Adipose tissue (tissue), 3 donors: Measurements from ENCODE around the gene MUC20. TPM values are rescaled to one million over a fixed set of nuclear protein-coding genes. Genes with fewer than 3 reads are reported as not detected.
"Not testable (repeated sequence)": the region's sequence is repeated elsewhere in the genome, so short reads cannot be mapped to it uniquely, and the experiment has no call there.

Experiments
- H3K27ac ChIP-seq: one replicate; pipeline ENCODE4 v1.5.1; 2013; ENCODE audit warnings: low read depth, low read length
- WGBS, 3 donors: extraction: QIAGEN DNeasy Blood & Tissue Kit; methylation state at CpG; one replicate each; pipeline ENCODE4 v1.1.7; 2013; 5-methylcytosine and 5-hydroxymethylcytosine counted together
- polyA plus RNA-seq, 3 donors: library from polyadenylated mRNA; stranded (reverse); fragments of 200-250 nt; gene quantifications; one replicate each; pipeline ENCODE4 v1.2.3, GENCODE V29; 2013
- donor health status: healthy with polysubstance abuse.
- donor health status: Bipolar disorder and iron deficiency.
- donor health status: healthy.

The MUC20 gene, protein sequence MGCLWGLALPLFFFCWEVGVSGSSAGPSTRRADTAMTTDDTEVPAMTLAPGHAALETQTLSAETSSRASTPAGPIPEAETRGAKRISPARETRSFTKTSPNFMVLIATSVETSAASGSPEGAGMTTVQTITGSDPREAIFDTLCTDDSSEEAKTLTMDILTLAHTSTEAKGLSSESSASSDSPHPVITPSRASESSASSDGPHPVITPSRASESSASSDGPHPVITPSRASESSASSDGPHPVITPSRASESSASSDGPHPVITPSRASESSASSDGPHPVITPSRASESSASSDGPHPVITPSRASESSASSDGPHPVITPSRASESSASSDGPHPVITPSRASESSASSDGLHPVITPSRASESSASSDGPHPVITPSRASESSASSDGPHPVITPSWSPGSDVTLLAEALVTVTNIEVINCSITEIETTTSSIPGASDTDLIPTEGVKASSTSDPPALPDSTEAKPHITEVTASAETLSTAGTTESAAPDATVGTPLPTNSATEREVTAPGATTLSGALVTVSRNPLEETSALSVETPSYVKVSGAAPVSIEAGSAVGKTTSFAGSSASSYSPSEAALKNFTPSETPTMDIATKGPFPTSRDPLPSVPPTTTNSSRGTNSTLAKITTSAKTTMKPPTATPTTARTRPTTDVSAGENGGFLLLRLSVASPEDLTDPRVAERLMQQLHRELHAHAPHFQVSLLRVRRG
- 1 to 10 TPM; 2.4 to 3.6 (median 2.8) TPM for polyA plus RNA-seq

- not testable (repeated sequence) for H3K27ac ChIP-seq
- 37 to 77% (median 64%) methylated on average over 11 to 13 of the region's 16 CpGs for WGBS, 3 donors
Measured at GRCh38 chr3:195720831-195721506, at the start of gene MUC20. MUC20 (plus strand) TSS chr3:195720978; CDS start chr3:195721008, 30 bp downstream.

DNA sequence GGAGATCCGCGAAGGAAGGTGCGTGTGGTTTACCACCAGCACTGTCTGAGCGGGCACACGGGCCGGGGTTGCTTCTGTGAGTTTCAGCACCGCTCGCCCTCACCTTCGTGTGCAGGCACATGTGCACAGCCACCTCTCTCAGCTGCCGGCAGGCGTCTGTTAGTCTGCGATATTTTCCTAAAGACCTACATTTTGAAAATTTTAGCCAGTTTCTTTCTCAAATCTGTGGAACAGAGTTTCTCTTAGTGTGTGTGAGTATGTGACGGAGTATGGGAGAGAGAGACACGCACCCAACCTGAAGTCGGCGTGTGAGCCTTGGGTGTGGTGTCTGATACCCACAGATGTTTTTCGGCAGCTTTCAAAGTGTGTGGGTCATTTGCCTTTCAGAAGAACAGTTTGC, 49.5 kb upstream of the MUC20 start:
- not testable (repeated sequence) for H3K27ac ChIP-seq
- WGBS, 3 donors = 91 to 97% (median 97%) methylated on average over 12 to 15 of the region's 17 CpGs

- not testable (repeated sequence) for H3K27ac ChIP-seq
- WGBS, 3 donors = 91 to 94% (median 94%) methylated on average over 7 to 9 of the region's 9 CpGs
Measured at GRCh38 chr3:195673711-195674110, 47.1 kb upstream of the MUC20 start.

DNA sequence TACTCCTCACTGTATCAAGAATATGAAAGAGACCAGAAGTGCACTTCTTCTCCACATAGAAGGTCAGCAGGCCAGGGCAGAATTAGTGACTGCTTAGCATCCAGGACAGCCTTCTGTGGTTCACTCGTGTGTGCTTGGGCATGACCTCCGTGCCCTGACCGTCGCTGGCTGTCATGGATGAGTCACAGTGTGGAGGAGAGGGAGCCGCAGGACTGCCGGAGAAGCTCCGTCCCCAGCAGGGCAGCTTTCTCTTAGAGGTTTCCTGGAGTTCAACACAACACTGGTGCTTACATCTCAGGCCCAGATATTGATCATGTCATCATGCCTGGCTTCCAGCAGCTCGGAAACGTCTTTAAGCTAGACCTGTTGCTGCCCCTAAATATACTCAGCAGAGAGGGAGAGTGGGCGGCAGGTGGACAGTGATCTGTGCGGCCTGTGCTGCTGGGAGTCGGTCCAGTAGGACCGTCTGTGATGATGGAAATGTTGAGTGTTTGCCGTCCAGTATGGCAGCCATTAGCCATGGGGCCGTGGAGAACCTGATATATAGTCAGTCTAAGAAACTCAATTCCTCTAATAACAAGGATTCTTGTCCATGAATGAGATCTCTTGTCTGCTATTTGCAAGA, 42.3 kb upstream of the MUC20 start:
- not testable (repeated sequence) for H3K27ac ChIP-seq
- 88 to 92% (median 88%) methylated on average over 15 of the region's 15 CpGs for WGBS, 3 donors

GRCh38 chr3:195680690-195681089, 40.1 kb upstream of the MUC20 start:
- WGBS, 3 donors = 82 to 89% (median 88%) methylated on average over 7 to 8 of the region's 10 CpGs
- not testable (repeated sequence) for H3K27ac ChIP-seq

DNA sequence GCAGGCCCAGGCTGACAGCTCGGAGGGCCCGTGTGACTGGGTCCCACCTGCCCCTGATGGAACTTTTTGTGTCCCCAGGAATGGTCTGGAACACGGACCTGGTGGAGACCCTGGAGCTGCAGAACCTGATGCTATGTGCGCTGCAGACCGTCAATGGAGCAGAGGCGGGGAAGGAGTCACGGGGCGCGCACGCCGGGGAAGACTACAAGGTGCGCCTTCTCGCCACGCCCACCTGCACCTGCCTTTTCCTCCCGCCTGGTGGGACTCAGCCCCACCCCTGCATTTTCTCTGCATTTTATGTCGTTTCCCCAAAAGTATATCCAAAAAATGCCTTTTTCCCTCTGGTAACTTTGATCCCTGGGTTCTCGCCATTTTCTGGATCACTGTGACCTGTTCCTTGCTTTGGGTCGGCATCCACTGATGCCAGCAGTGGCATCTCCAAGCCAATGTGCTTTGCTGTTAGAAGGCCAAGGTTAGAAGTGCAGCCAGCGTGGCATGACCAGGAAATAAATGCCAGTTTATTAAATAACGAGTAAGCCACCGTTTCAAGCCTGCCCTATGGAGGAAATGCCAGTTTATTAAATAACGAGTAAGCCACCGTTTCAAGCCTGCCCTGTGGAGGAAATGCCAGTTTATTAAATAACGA, 39.2 kb upstream of the MUC20 start:
- H3K27ac ChIP-seq = not testable (repeated sequence)
- 75 to 85% (median 82%) methylated on average over 4 to 5 of the region's 24 CpGs for WGBS, 3 donors

- not testable (repeated sequence) for H3K27ac ChIP-seq
- WGBS, 3 donors = 63 to 74% (median 73%) methylated on average over 10 to 12 of the region's 13 CpGs
Measured at GRCh38 chr3:195682104-195682742, 38.6 kb upstream of the MUC20 start.

DNA sequence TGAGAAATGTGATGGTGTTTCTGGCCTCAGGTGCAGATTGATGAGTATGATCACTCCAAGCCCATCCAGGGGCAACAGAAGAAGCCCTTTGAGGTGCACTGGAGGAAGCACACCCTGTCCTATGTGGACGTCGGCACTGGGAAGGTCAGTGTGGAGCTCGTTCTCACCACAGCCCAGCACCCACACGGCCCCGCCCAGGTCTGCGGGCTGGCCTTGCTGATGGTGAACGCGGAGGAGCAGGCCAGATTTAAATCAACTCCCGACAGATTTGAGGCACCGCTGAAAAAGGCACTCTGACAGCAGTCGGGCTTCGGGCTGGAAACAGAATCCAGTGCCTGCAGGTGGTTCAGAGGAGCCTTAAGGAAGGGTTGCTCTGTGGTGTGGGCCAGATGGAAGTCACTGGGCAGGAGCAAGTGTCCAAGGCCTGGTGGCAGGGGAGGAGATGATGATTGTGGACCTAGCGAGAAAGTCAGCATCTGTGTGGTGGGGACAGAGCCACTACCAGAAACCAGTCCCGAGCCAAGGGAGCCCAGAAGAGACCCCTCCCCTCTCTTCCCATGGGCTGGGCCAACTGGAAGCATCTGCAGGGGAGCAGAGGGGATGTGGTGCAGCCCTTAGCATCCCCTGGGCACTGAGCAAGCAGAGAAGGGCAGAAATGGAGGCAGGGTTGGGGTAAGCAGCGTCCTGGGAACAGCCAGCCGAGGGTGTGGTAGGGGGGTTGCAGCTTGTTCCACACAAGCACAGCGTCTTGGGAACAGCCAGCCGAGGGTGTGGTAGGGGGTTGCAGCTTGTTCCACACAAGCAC, 36.9 kb upstream of the MUC20 start:
- WGBS, 3 donors = 87 to 89% (median 87%) methylated on average over 16 to 18 of the region's 18 CpGs
- H3K27ac ChIP-seq = not testable (repeated sequence)

- H3K27ac ChIP-seq = not testable (repeated sequence)
- 78 to 92% (median 89%) methylated on average over 7 to 8 of the region's 10 CpGs for WGBS, 3 donors
Measured at GRCh38 chr3:195684527-195685257, 36.1 kb upstream of the MUC20 start.

DNA sequence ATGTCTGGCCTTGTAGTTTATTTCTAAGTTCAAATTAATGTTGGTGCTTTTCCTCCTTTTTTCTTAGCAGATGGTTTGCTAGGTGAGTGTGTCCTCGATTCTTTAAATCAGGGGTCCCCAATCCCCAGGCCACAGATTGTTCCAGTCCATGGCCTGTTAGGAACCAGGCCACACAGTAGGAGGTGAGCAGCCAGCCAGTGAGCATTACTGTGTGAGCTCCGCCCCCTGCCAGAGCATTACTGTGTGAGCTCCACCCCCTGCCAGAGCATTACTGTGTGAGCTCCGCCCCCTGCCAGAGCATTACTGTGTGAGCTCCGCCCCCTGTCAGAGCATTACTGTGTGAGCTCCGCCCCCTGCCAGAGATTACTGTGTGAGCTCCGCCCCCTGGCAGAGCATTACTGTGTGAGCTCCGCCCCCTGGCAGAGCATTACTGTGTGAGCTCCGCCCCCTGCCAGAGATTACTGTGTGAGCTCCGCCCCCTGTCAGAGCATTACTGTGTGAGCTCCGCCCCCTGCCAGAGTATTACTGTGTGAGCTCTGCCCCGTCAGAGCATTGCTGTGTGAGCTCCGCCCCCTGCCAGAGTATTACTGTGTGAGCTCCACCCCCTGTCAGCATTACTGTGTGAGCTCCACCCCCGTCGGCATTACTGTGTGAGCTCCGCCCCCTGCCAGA, 34.1 kb upstream of the MUC20 start:
- not testable (repeated sequence) for H3K27ac ChIP-seq
- WGBS, 3 donors = 97 to 98% (median 97%) methylated on average over 8 to 15 of the region's 15 CpGs

DNA sequence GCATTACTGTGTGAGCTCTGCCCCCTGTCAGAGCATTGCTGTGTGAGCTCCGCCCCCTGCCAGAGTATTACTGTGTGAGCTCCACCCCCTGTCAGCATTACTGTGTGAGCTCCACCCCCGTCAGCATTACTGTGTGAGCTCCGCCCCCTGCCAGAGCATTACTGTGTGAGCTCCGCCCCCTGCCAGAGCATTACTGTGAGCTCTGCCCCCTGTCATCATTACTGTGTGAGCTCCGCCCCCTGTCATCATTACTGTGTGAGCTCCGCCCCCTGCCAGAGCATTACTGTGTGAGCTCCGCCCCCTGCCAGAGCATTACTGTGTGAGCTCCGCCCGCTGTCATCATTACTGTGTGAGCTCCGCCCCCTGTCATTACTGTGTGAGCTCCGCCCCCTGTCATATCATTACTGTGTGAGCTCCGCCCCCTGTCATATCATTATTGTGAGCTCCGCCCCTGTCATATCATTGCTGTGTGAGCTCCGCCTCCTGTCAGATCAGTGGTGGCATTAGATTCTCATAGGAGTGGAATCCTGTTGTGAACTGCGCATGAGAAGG, 33.5 kb upstream of the MUC20 start:
- 91 to 96% (median 95%) methylated on average over 15 of the region's 15 CpGs for WGBS, 3 donors
- not testable (repeated sequence) for H3K27ac ChIP-seq

DNA sequence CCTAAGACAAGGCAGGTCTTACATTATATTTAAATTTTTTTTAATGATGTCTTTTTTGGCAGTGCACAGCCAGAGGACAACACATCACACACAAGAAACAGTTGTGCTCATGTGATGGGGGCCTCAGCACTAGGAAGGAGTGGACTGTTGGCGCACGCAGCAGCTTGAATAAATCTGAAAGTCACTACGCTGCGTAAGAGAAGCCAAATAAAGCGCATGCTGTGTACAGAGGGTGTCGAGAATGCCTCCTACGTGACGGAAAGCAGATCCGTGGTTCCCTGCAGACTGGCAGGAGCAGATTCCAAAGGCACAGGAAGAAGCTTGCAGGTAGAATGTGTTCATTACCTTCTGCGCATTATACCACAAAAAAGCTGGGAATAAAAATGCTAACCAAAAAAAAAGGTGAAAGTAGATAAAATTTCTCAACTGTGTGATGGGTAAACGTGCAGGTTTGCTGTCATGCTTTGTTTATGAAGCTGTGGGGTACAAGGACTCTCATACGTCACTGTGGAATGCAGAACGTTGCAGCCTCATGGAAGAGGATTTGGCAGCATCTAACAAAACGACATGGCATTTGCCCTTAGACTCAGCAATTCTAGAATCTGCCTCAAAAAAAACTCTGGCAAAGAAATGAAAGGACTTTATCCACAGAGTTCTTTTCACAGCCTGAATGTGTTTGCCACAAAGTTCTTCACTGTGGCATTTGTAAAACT, 32.2 kb upstream of the MUC20 start:
- H3K27ac ChIP-seq = not testable (repeated sequence)
- 52 to 67% (median 65%) methylated on average over 4 of the region's 14 CpGs for WGBS, 3 donors

- not testable (repeated sequence) for H3K27ac ChIP-seq
- 65 to 84% (median 69%) methylated on average over 19 to 21 of the region's 21 CpGs for WGBS, 3 donors
Measured at GRCh38 chr3:195689184-195690070, 31.4 kb upstream of the MUC20 start.

DNA sequence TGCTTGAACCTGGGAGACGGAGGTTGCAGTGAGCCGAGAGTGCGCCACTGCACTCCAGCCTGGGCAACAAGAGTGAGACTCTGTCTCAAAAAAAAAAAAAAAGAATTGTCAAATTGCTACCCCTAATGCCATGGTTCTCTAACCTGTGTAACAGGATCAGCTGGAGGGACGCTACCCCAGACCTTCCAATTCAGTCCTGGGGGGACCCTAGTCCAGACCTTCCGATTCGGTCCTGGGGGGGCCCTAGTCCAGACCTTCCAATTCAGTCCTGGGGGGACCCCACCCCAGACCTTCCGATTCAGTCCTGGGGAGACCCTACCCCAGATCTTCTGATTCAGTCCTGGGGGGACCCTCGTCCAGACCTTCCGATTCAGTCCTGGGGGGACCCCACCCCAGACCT, 29.8 kb upstream of the MUC20 start:
- H3K27ac ChIP-seq = no peak overlapping the region
- 85 to 92% (median 88%) methylated on average over 9 of the region's 9 CpGs for WGBS, 3 donors
